ENCODE results near the gene TEKT1.
"Not testable (repeated sequence)": the region's sequence is repeated elsewhere in the genome, so short reads cannot be mapped to it uniquely, and the experiment has no call there.

Gene TEKT1

DNA sequence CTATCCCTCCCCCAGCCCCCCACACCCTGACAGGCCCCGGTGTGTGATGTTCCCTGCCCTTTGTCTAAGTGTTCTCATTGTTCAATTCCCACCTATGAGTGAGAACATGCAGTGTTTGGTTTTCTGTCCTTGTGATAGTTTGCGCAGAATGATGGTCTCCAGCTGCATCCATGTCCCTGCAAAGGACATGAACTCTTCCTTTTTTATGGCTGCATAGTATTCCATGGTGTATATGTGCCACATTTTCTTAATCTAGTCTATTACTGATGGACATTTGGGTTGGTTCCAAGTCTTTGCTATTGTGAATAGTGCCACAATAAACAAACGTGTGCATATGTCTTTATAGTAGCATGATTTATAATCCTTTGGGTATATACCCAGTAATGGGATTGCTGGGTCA, 15.2 kb downstream of the TEKT1 start:
- not testable (repeated sequence) for DNase-seq (ENCODE audit: low read depth in 3 of 3, low spot score in 1 of 3)

DNA sequence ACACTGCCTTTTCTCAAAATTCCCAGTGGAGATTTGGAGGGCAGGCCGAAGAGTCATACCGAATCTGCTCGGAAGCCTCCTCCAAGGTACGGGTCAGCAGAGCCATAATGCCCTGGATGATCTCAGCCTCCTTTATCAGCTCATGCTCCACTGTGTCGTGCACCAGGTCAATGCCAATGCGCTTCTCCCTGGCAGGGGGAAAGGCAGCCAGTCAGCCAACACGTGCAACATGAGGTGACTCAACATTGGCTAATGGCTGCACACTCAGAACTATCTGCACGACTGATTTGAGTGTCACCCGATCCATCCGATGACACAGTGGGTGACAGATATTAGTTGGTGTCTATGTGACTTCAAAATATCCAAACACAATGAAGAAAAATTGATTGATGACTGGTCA, 15.8 kb downstream of the TEKT1 start:
- no peak for DNase-seq (ENCODE audit: low read depth in 3 of 3, low spot score in 1 of 3)

DNA sequence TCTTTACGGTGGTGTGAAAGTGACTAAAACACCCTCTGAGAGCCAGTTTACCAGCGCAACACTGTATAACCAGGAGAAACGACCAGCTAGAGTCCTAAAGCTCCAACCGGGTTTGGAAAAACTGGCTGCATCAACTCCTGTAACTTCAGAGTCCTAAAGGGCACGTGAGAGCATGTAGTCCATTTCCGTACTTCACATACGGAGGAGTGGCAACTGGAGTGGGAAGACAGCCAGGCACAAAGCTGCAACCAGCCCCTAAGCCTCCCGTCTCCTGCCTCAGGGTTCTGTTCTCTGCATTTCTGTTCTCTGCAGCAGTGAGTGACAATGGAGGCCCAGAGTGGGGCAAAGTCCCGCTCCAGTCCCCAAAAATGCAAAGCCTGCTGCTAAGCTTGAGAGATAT, 19.2 kb downstream of the TEKT1 start:
- DNase-seq (ENCODE audit: low read depth in 3 of 3, low spot score in 1 of 3), result no peak

DNA sequence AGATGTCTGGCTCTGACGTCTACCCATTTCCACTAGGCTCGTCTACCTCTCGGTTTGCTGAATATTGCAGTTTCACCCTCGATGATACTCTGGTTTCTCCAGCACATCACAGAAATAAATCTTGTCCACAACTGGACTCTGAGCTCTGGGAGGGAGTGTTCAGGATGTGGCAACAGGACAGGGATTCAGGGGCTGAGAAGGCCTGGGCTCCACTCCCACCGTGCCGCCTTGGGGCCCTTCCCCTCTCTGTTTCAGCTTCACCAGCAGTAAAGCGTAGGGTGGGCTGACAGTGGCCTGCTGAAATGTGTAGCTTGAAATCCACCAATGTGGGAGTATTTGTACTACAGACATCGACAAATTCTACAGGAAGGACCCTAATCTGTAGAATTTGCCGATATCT, 20.0 kb downstream of the TEKT1 start:
- DNase-seq (ENCODE audit: low read depth in 3 of 3, low spot score in 1 of 3), result no peak

DNA sequence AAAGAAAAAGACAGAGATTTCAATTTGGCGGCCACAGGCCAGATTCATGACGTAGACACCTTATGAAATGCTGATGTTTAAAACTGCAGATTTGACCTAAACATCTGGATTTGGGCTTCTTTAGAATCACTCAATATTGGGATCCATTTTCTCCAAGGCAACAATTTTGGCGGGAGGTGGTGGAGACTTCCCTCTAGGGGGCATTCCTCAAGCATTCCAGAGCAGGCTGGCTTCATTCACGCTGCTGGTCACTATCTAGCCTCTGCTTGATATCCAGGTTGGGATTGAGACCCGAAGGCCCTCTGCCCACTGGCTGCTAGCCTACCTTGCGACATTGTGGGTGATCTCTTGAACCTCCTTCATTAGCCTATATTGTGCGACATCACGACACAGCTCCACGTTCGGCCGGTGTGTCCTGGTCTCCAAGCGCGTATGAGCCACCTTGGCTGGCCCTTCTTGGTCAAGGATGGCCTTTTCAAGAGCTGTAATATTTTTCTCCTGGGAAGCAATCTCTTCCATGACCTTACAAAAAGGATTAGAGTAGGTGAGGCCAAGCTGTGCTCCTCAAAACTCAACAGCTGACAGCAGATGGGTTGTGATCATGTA, 31.0 kb downstream of the TEKT1 start:
- no peak for DNase-seq (ENCODE audit: low read depth in 3 of 3, low spot score in 1 of 3)

DNA sequence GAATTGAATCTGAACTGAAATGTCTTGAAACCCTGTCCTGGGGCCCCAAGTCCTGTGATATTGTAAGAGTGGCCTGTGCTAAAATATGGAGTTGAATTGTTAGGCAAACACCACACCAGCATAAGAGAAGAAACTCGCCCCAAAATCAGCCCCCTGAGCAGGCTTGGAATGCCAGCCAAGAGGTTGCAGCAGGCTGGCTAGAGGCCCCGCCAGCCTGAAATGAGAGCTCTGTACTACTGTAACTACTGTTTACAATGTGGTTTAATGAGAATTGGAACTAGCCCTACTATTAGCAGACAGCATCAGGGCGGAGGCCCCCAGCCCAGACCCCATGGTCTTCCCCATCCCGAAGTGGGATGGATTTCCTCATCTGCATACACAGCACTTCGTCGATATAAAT, 31.8 kb downstream of the TEKT1 start:
- DNase-seq (ENCODE audit: low read depth in 3 of 3, low spot score in 1 of 3), result no peak

DNA sequence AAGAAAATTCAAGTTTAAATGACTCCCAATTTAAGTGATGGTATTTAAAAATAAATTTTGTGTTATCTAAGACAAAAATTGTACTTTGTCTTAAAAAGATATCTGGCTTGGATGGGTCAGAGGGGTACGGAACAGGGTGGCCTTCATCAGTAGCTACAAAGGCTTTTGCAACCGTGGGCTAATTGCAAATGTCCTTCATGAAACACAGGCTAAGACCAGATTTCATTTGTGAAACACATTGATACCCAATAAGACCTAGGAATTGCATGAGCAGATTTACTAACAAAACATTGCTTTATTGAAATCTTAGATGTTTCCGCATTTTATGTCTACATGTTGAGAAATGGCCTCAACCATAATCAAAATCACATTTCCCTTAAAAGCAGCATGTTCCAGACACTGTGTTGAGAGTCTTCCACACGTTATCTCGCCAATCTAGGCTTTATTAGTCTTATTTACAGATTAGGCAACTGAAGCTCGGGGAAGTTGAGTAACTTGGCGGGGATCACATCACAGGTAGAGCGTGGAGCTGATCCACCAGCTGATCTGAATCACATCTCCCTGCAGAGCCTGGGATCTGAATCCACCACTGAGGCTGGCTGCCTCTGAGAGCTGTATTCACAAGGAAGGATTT, 33.7 kb downstream of the TEKT1 start:
- DNase-seq (ENCODE audit: low read depth in 3 of 3, low spot score in 1 of 3), result no peak

DNA sequence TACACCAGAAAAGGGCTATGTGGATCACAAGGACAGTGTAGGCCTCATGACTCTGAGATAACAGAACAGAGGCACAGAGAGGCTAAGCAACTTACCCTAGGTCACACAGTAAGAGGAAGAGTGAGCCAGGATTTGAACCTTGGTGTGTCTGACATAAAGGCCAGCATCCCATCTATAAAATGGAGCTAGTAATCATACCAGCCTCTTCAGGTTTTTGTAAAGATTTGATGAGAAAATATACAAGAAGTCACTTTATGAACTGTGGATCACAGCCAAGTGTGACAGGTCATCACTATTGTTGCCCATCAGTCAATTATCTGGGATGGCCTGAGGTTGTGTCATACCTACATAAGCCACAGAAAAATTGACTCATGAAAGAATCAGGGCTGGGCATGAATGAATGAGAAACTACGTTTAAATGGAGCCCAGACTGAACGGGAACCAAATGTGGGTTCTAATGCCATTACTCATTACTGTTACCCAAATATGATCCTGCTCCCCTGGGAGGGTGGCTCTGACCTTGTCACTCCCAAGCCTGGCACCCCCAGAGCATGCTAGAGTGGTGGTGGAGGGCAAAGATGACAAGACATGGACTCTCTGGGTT, 34.5 kb downstream of the TEKT1 start:
- DNase-seq (ENCODE audit: low read depth in 3 of 3, low spot score in 1 of 3), result no peak

DNA sequence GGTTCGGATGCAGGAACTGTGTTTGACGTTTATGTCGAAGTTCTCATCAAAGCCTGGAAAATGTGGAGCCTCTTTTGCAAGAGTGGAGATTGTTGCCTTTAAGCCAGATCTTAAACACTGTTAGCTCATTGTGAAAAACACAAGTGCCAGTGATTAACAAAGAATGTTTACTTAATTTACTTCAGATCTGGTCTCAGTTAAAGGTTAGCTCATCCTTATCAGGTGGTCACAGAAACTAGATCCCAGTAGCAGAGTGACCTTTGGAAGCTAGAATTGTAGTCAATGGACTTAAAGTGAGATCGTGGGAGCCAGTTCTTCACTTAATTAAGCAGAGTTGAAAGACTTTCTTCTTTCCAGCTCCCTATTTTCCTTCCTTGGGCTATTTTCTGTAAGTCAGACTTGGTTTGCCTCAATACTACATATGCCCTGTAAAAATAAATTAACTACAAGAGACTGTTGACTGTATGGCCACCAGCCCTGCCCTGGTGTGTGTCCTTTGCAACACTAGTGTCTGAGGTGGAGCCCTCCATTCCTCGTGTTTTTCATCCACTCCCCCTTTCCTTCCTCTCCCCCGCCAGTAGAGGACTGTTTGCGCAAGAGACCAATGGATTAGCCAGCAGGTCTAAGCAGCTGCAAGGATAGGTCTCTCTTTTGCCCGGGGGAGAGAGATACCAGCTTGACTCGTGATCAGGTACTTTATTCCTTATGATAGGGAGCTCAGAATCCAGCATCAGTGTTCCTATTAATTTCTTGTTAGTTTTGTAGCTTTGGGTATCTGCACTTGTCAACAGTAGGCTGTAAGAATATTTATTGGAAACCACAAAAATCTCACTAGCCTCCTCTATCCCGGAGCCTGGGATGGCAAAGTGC, 35.3 kb downstream of the TEKT1 start:
- no peak for DNase-seq (ENCODE audit: low read depth in 3 of 3, low spot score in 1 of 3)

DNA sequence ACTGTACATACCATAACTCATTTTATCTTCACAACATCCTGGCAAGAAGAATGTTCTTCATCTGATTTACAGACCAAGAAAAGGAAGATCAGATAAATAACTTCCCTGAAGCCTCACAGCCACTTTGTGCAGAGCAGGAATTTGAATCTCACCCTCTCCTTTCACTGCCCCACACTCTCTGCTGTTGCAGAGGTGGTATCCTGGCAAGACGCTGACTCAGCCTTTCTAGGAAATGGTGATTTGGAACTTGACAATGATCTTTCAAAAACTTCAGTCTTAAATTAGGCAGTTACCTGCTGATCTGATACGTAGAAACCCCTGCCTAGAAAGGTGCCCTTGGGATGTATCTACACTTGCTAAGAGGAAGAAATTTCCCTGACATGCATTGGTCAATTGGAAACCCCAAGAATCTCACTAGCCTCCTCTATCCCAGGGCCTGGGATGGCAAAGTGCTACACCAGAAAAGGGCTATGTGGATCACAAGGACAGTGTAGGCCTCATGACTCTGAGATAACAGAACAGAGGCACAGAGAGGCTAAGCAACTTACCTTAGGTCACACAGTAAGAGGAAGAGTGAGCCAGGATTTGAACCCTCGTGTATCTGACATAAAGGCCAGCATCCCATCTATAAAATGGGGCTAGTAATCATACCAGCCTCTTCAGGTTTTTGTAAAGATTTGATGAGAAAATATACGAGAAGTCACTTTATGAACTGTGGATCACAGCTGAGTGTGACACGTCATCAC, 37.6 kb downstream of the TEKT1 start:
- DNase-seq (ENCODE audit: low read depth in 3 of 3, low spot score in 1 of 3), result no peak

DNA sequence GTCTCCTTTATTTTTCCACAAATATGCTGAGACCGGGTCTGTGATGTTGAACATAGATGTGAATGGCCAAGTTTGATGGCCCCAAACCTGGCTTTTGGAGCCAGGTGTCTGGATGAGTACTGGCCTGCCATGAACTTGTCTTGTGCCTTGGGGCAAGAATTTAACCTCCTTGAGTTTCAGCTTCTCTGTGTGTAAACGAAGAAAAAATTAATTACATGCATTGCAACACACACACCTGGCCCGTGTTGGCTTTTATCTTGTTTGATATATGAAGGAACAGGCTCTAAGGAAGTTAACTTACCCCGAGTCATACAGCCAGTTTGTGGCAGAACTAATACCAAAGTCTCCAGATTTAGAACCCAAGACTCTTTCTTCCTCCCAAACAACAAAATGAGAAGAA, 42.4 kb downstream of the TEKT1 start:
- no peak for DNase-seq (ENCODE audit: low read depth in 3 of 3, low spot score in 1 of 3)

DNA sequence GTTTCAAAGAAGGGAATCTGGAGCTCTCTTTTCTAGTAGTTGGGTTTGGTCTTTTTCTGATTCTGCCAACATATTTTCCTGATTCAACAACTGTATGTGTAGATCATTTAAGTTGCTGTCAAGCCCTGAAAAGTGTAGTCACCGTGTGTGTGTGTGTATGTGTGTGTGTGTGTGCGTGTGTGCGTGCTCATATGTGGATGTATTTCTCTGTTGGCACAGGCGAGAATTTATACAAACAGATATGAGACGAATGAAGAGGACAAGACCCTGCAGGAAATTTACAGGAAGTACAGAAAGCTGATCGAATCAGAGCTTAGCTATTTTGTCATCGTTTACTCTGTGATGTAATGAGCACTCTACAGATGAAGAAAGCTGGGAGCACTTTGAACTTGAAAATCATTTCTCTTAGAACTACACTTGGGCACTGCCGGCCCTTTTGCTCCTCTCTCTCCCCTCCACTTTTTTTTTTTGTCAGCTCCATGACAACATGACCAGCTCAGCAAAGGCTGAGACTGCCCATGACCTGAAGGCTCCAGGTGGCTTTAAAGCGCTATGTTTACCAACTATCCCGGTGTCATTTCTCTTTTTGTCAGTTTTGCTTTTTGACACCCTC, 44.3 kb downstream of the TEKT1 start:
- DNase-seq (ENCODE audit: low read depth in 3 of 3, low spot score in 1 of 3), result no peak

DNA sequence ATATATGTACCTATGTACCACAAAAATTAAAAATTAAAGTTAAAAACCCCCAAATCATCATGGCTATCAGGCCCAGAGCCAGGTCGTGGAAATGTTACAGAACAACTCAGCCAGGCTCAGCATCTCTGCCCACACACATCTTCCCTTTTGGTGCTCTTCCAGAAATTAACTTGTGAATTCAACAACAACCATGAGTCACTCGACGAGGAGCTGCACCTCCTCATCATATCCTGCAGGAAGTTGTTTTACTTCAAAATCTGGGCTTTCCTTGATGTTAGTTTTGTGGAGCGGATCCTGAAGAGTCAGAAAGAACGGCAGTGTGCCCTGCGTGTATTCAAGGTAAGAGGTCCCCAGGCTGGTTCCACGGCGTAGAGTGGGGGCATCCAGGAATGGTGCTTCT, 44.9 kb downstream of the TEKT1 start:
- no peak for DNase-seq (ENCODE audit: low read depth in 3 of 3, low spot score in 1 of 3)

DNA sequence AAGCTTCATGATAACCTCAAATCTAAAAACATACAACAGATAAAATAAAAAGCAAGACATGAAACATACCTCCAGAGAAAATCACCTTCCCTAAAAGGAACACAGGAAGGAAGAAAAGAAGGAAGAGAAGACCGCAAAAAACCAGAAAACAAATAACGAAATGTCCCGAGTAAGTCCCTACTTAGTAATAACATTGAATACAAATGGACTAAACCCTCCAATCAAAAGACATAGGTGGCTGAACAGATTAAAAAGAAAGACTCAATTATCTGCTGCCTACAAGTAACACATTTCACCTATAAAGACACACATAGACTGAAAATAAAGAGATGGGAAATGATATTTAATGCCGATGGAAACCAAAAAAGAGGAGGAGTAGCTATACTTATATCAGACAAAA, 49.3 kb downstream of the TEKT1 start:
- no peak for DNase-seq (ENCODE audit: low read depth in 3 of 3, low spot score in 1 of 3)

DNA sequence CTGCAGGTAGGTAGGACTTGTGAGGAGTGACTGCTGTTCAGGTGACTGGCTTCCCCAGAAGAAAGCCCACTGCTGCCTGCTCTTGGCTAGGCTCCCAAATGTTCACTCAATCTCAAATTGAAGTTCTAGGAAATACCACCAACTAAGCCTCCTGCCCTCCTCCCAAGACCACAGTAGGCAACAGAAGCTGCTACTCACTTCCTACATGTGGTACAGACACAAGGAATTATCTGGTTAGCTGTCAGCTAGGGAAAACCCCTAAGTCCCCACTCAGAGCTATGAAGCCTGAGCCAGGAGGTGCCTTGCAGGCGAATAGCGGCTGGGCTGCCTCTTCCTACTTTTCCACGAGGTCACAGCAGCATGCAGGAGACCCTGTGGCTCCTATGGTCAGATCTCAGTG, 50.6 kb downstream of the TEKT1 start:
- DNase-seq (ENCODE audit: low read depth in 3 of 3, low spot score in 1 of 3), result no peak

DNA sequence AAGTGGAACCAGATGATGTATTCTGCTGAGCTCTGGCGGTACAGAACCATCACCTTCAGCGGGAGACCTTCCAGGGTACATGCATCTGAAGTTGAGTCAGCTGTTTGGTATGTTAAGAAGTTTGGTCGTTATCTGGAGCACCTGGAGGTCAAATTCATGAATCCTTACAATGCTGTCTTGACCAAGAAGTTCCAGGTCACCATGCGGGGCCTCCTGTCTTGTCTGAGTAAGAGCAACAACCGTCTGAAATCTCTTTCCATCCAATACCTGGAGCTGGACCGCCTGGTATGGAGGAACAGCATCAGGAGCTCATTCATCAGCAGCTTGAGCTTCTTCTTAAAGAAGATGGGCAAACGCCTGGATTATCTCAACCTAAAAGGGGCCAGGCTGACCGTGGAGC, 51.5 kb downstream of the TEKT1 start:
- DNase-seq (ENCODE audit: low read depth in 3 of 3, low spot score in 1 of 3), result no peak

DNA sequence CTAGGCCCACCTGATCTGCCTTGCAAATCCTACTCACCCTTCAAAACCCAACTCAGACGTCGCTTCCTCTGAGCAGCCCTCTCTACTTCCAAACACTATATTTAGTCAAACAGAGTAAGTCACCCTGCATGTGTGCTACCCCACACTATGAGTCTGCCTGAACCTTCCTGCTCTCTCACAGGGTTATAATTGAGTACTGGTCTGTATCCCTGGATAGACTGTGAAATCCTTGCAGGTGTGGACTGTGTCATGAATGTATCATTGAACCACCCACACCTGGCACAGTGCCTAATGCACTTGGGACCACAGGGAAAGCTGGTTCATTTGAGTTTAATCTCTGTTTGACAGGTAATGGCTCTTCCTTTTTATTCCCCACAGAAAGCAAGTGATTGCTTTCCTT, 52.1 kb downstream of the TEKT1 start:
- DNase-seq (ENCODE audit: low read depth in 3 of 3, low spot score in 1 of 3), result no peak

DNA sequence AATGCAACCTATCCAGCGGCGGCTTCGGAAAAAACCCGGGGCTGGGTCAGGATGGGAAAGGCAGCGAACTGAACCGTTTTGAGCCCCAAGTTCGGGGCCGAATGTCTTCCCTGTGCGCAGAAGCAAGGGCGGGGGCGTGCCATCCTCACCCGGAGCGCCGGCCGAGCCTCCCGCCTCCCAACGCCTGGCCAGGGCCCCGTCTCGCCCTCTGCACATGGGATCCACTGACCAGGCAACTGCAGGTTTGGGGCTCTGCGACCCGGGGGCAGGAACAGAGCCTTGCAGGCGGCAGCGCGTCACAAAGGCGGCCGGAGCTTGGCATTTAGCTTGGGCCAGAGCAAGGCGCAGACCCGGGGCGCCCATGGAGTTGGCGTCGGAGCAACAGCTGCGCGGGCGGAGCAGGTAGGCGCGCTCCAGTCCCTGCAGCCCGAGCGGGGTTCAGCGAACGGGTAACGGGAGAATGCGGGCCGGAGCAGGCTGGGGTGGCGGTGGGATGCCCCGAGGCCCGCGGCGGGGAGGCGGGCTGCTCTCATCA, 55.6 kb downstream of the TEKT1 start, which contains the start of gene FBXO39:
TSS of gene FBXO39 (plus strand) at position 345 of the 535 bp plus-strand sequence. CDS start 3,654 bp downstream, outside the sequence.
- no peak for DNase-seq (ENCODE audit: low read depth in 3 of 3, low spot score in 1 of 3)

DNA sequence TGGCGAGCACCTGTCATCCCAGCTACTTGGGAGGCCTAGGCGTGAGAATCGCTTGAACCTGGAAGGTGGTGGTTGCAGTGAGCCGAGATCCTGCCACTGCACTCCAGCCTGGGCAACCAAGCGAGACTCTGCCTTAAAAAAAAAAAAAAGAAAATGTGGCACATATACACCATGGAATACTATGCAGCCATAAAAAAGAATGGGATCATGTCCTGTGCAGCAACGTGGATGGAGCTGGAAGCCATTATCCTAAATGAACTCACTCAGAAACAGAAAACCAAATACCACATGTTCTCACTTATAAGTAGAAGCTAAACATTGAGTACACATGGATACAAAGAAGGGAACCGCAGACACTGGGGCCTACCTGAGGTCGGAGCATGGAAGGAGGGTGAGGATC, 56.6 kb downstream of the TEKT1 start:
- not testable (repeated sequence) for DNase-seq (ENCODE audit: low read depth in 3 of 3, low spot score in 1 of 3)

DNA sequence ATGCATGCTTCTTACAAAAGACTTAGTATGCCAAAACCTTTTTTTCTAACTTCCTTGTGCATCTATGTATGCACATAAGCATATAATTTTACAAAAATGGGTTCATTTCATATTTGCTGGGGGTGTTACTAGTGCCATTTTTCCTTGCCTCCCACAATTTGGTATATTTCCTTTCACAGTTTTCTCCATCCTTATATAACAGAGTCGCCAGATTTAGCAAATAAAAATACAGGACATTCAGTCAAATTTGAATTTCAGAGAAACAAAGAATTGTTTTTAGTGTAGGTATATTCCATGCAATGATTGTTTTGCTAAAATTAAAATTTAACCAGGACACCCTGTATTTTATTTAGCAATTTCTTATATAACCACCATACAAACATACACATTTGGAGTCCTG, 59.5 kb downstream of the TEKT1 start:
- no peak for DNase-seq (ENCODE audit: low read depth in 3 of 3, low spot score in 1 of 3)

Data from stimulated activated CD4-positive, alpha-beta T cell treated with anti-CD3 and anti-CD28 coated beads, TNF-alpha, amount 100 ng/mL, for 1 hour (primary cell).